Esophagus muscularis mucosa (tissue), 2 donors: ENCODE measurements around the gene PPP2R5C.

Experiments used
- EP300 ChIP-seq: sonication (generic); formaldehyde crosslinking; IDR thresholded peaks from one replicate; pipeline ENCODE4 v1.6.1; 2017; ENCODE audit warnings: antibody characterized with exemption
- POLR2A ChIP-seq: fragments of 450-650 bp; IDR thresholded peaks from one replicate; pipeline ENCODE4 v1.6.1; 2017; ENCODE audit warnings: antibody characterized with exemption, moderate library complexity, mild to moderate bottlenecking, low read depth

- no peak for TF ChIP-seq EP300
- no peak for TF ChIP-seq POLR2A
Observed at GRCh38 chr14:101849640-101850039, 88.1 kb downstream of the PPP2R5C start.
